Heart left ventricle (tissue), 16 donors: Measurements from ENCODE around the gene ADCY9. TPM values are rescaled to one million over a fixed set of nuclear protein-coding genes. Genes with fewer than 3 reads are reported as not detected.
"Not testable (repeated sequence)": the region's sequence is repeated elsewhere in the genome, so short reads cannot be mapped to it uniquely, and the experiment has no call there.

ENCODE experiments used
- ATAC-seq, 4 donors: fragments of 200-7000 bp; cut with Tn5 transposase; one replicate each; pipeline ENCODE4 v1.9.1; 2020 to 2022; ENCODE audit warnings: moderate library complexity in 4 of 4, mild to moderate bottlenecking in 3 of 4, moderate number of reproducible peaks in 1 of 4
- DNase-seq, 5 donors: peaks; one replicate each; pipeline ENCODE4 v3.0.0-alpha.2; 2020
- H3K27ac ChIP-seq, 12 donors: fragments of 200-600 bp; sonication (generic) in 4 of 12; one replicate each; pipeline versions ENCODE4 v1.5.0 to v1.8.0; 2016 to 2022; ENCODE audit warnings: mild to moderate bottlenecking in 2 of 12
- H3K27me3 ChIP-seq, 9 donors: fragments of 200-600 bp; sonication (generic) in 2 of 9; one replicate each; pipeline versions ENCODE4 v1.5.1 to v1.8.0; 2016 to 2022; ENCODE audit warnings: mild to moderate bottlenecking in 3 of 9
- H3K36me3 ChIP-seq, 9 donors: fragments of 200-600 bp; sonication (generic) in 2 of 9; one replicate each; pipeline versions ENCODE4 v1.5.0 to v1.8.0; 2018 to 2022; ENCODE audit warnings: mild to moderate bottlenecking in 2 of 9
- H3K4me1 ChIP-seq, 12 donors: fragments of 200-600 bp; sonication (generic) in 4 of 12; one replicate each; pipeline versions ENCODE4 v1.5.0 to v1.8.0; 2016 to 2022; ENCODE audit warnings: mild to moderate bottlenecking in 3 of 12
- H3K4me3 ChIP-seq, 12 donors: fragments of 200-600 bp; sonication (generic) in 4 of 12; one replicate each; pipeline versions ENCODE4 v1.5.0 to v1.8.0; 2017 to 2022; ENCODE audit warnings: mild to moderate bottlenecking in 9 of 12, moderate library complexity in 4 of 12
- H3K9me3 ChIP-seq, 12 donors: fragments of 200-600 bp; sonication (generic) in 4 of 12; one replicate each; pipeline versions ENCODE4 v1.5.0 to v1.8.0; 2016 to 2022; ENCODE audit warnings: mild to moderate bottlenecking in 1 of 12
- POLR2A ChIP-seq, 2 donors: fragments of 450-650 bp; IDR thresholded peaks; one replicate each; pipeline ENCODE4 v1.6.1; 2017; ENCODE audit warnings: antibody characterized with exemption in 2 of 2, mild to moderate bottlenecking in 2 of 2, moderate library complexity in 2 of 2
- WGBS, 4 donors: extraction: QIAGEN DNeasy Blood & Tissue Kit in 2 of 4; methylation state at CpG; one replicate each; pipeline versions ENCODE4 v1.1.5 to v1.1.7; 2013 to 2018; 5-methylcytosine and 5-hydroxymethylcytosine counted together
- intact Hi-C, 10 donors: fragments of 100-400 bp; cut with DNase I; formaldehyde crosslinking; loops; one replicate each; pipeline versions ENCODE4 v1.11.1 to v1.14.2; 2022
- polyA plus RNA-seq, 2 donors: library from polyadenylated mRNA; stranded (reverse); fragments of 200-250 nt; gene quantifications; one replicate each; pipeline ENCODE4 v1.2.3, GENCODE V29; 2013
- total RNA-seq, 9 donors: library from RNA; depleted of rRNA in 2 of 9; stranded (reverse); fragments of >200 nt in 2 of 9; fragmentation: NEBNext Ultra II Directional in 3 of 9; extraction: Animal tissue kit (Norgen Biotek cat#: 25700) in 3 of 9; gene quantifications; one replicate each; pipeline versions ENCODE4 v1.1.0 to v1.2.4, GENCODE V29; 2016 to 2023
- TF ChIP-seq, protein P1 (sequence below), 12 donors: fragments of 200-600 bp; sonication (generic) in 4 of 12; IDR thresholded peaks; one replicate each; pipeline versions ENCODE4 v1.5.0 to v1.8.0; 2018 to 2022; ENCODE audit warnings: antibody characterized with exemption in 12 of 12, mild to moderate bottlenecking in 5 of 12
- donor health status: ischemic (EF 13 %, LVEDD 7.1; RV severe dilation, severe dysfunction).
- donor health status: healthy with polysubstance abuse.
- donor health status: DM: no; HTN: yes; CAD: no.
- donor health status: DM: no; HTN: no; CAD: no.
- donor health status: ischemic (EF 25% LVEDD 6.9; RV normal size, moderate dysfunction).
- donor health status: ischemic (EF 25% LVEDD 5.7; RV mildly dilated, moderate dysfunction).
- donor health status: healthy.
- donor health status: DM: yes; HTN: yes; CAD: no.
- donor health status: ischemic (EF 35%, LVEDD 5.7; RV mildly dilated, moderate dysfunction).
- donor health status: nonischemic (EF 11% LVEDD 7.7; RV severe dilation, severe dysfunction).
- donor health status: DM: yes; HTN: yes; CAD: no.
- donor health status: PGD.
- donor health status: ischemic (EF 29% LVEDD 5.4; RV normal size, mild dysfunction).
- donor health status: nonischemic (EF 23%, LVEDD 6.1; RV moderate dilation, normal function).

The ADCY9 gene
- total and polyA plus RNA-seq, 11 donors = 11.8 to 85.8 (median 45.0) TPM

DNA sequence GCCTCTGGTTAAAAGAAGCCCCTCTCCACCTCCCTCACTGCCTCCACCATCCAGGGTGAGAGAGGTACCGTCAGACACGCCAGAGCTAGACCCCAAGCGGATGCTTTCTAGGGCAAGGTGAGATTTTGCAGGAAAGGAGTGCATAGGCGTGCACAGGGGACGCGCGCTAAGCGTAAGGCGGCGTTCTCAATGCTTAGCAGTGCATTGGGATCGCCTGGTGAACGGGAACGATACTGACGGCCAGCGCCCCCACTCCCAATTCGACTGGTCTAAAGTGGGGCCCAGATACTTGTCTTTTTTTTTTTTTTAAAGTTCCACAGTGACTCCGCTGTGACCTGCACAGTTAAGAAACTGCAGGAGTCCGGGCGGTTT lies 177.8 kb downstream of the ADCY9 start:
- peaks cover 0 to 12% (median 6%) of the 10 kb centered on the region in 12 donors for H3K4me1 ChIP-seq
- TF ChIP-seq POLR2A (IDR thresholded peaks at IDR 0.05) = no peak
- TF ChIP-seq, protein P1, sequence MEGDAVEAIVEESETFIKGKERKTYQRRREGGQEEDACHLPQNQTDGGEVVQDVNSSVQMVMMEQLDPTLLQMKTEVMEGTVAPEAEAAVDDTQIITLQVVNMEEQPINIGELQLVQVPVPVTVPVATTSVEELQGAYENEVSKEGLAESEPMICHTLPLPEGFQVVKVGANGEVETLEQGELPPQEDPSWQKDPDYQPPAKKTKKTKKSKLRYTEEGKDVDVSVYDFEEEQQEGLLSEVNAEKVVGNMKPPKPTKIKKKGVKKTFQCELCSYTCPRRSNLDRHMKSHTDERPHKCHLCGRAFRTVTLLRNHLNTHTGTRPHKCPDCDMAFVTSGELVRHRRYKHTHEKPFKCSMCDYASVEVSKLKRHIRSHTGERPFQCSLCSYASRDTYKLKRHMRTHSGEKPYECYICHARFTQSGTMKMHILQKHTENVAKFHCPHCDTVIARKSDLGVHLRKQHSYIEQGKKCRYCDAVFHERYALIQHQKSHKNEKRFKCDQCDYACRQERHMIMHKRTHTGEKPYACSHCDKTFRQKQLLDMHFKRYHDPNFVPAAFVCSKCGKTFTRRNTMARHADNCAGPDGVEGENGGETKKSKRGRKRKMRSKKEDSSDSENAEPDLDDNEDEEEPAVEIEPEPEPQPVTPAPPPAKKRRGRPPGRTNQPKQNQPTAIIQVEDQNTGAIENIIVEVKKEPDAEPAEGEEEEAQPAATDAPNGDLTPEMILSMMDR (IDR thresholded peaks at IDR 0.05) = no peak
- peak in 2 of 4 donors; percentile 13 to 20 for ATAC-seq
- H3K27me3 ChIP-seq = no peaks in the 10 kb centered on the region
- no peaks in the 10 kb centered on the region for H3K36me3 ChIP-seq
- peak overlapping the region; percentile 19 to 66 (median 53) for H3K4me3 ChIP-seq
- no peaks in the 10 kb centered on the region for H3K9me3 ChIP-seq
- no peak overlapping the region for H3K27ac ChIP-seq
- intact Hi-C loops = loop anchor here in 2 of 10 donors (5.0 to 10.0 kb wide), 2 partner anchors 56 to 179 kb away; partner anchors contain the start of gene ADCY9 (in 1 of the 2)
- DNase-seq = no peak
- WGBS, 4 donors = 56 to 78% (median 63%) methylated on average over 19 of the region's 19 CpGs

DNA sequence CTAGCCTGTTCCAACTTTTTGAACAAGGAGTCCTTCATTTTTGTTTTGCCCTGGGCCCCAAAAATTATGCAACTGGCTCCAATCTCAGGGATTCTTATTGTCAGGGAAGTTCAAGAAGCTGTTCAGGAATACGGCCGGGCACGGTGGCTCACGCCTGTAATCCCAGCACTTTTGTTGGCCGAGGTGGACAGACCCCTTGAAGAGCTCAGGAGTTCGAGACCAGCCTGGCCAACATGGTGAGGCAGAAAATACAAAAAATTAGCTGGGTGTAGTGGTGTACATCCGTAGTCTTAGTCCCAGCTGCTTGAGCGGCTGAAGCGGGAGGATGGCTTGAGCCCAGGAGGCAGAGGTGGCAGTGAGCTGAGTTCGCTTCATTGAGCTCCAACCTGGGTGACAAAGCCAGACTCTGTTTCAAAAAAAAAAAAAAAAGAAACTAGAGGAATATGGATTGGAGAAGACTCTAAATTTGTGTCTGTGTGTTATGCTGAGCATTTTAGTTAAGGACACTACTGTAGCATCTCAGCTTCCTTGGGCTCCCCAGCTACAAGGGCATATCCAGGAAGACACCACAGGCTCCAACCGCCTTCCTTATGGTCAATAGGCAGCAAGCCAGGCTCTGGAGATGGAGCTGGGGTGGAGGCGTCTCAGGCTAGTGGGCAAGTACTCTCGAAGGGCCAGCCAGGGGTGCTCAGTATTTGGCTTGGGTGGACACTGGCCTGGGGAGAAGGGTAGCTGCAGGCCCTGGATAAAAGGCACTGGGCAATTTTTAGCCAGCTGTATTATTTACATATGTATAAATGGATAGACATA lies 179.0 kb downstream of the ADCY9 start:
- Histone ChIP-seq H3K4me3 (no peak overlapping the region), H3K27ac (no peak overlapping the region), H3K9me3 (no peaks in the 10 kb centered on the region), H3K4me1 (peaks cover 0 to 12% (median 6%) of the 10 kb centered on the region in 12 donors), H3K36me3 (no peaks in the 10 kb centered on the region), H3K27me3 (no peaks in the 10 kb centered on the region)
- DNase-seq = no peak
- whole genome bisulfite sequencing, 4 donors = 93 to 95% (median 94%) methylated on average over 13 of the region's 13 CpGs
- intact Hi-C loops = loop anchor here in 3 of 10 donors (1.0 to 10.0 kb wide), 3 partner anchors 35 to 180 kb away; partner anchors contain the start of gene ADCY9 (in 1 of the 3)
- no peak for ATAC-seq
- TF ChIP-seq POLR2A (IDR thresholded peaks at IDR 0.05) = no peak
- TF ChIP-seq, protein P1 (IDR thresholded peaks at IDR 0.05) = no peak

DNA sequence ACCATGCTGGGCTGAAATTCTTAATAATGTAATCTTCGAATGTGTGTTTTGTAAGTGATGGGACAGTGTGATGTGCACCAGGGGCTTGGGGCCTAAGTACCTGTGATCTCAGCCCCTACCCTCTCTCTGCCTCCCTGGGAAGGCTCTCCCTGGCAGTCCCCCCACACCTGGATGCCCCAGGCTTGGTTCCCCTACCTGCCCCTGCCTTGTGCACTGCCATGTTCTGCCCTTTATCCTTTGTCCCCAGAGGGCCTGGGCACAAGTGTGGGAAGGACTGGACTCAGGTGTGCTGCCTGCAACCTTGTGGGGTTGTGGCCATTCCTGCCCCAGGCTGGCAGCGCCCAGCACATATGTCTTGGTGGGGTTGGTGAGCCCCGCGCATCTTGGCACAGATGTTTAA lies 180.3 kb downstream of the ADCY9 start:
- Histone ChIP-seq H3K27ac (no peak overlapping the region), H3K36me3 (no peaks in the 10 kb centered on the region), H3K4me1 (peaks cover 0 to 12% (median 6%) of the 10 kb centered on the region in 12 donors), H3K27me3 (no peaks in the 10 kb centered on the region), H3K9me3 (no peaks in the 10 kb centered on the region), H3K4me3 (no peak overlapping the region)
- WGBS, 4 donors = 87 to 97% (median 94%) methylated on average over 3 to 4 of the region's 4 CpGs
- no peak for TF ChIP-seq POLR2A (IDR thresholded peaks at IDR 0.05)
- TF ChIP-seq, protein P1 (IDR thresholded peaks at IDR 0.05) = no peak
- intact Hi-C loops = loop anchor here in 2 of 10 donors (5.0 to 10.0 kb wide), 2 partner anchors 59 to 181 kb away; partner anchors contain the start of gene ADCY9 (in 1 of the 2)
- DNase-seq (no peak), ATAC-seq (no peak)

DNA sequence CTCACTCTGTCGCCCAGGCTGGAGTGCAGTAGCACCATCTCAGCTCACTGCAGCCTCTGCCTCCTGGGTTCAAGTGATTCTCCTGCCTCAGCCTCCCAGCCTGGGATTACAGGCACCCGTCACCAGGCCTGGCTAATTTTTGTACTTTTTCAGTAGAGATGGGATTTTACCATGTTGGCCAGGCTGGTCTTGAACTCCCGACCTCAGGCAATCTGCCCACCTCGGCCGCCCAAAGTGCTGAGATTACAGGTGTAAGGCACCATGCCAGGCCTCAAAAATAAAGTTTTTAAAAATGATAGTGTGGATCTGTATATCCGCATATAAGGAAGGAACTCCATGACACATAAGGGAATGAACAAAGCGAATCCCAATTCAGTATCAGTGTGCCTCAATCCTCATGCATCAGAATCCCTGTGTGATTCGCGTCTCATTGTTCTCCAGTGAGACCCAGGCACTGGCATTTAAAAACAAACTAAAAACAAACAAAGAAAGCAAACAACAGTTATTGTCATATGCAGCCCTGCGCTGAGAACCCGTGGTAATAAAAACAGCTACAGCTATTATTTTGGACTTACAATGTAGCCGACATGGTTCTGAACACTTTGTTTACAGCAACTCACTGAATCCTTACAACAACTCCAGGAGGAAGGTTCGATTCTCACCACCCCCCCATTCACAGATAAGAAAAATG lies 181.6 kb downstream of the ADCY9 start:
- Histone ChIP-seq H3K27ac (no peak overlapping the region), H3K4me3 (no peak overlapping the region), H3K9me3 (no peaks in the 10 kb centered on the region), H3K4me1 (peaks cover 0 to 12% (median 6%) of the 10 kb centered on the region in 12 donors), H3K36me3 (no peaks in the 10 kb centered on the region), H3K27me3 (no peaks in the 10 kb centered on the region)
- intact Hi-C loops = loop anchor here in 3 of 10 donors (5.0 to 10.0 kb wide), 3 partner anchors 48 to 183 kb away; partner anchors contain the start of gene ADCY9 (in 1 of the 3)
- no peak for ATAC-seq
- DNase-seq = no peak
- 86 to 87% (median 87%) methylated on average over 13 of the region's 13 CpGs for WGBS, 4 donors
- no peak for TF ChIP-seq POLR2A (IDR thresholded peaks at IDR 0.05)
- TF ChIP-seq, protein P1 (IDR thresholded peaks at IDR 0.05) = no peak

DNA sequence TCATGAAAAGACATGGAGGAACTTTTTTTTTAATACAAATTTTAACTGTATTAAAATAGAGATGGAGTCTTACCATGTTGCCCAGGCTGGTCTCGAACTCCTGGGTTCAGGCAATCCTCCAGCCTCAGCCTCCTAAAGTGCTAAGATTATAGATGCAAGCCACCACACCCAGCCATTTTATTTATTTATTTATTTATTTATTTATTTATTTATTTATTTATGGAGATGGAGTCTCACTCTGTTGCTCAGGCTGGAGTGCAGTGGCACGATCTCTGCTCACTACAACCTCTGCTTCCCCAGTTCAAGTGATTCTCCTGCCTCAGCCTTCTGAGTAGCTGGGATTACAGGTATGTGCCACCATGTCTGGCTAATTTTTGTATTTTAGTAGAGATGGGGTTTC lies 189.1 kb downstream of the ADCY9 start:
- H3K36me3 ChIP-seq, H3K9me3 ChIP-seq, H3K27me3 ChIP-seq, DNase-seq, H3K4me1 ChIP-seq, ATAC-seq, intact Hi-C loops, H3K27ac ChIP-seq, H3K4me3 ChIP-seq: not testable (repeated sequence)
- 94 to 98% (median 96%) methylated on average over 2 of the region's 2 CpGs for WGBS, 4 donors
